Measurements from ENCODE around the gene SLC6A7.
"Not testable (repeated sequence)": the region's sequence is repeated elsewhere in the genome, so short reads cannot be mapped to it uniquely, and the experiment has no call there.

Gene SLC6A7

GRCh38 chr5:150244209-150244608 lies 54.3 kb downstream of the SLC6A7 start:
- DNase-seq (ENCODE audit: low read depth): no peak

GRCh38 chr5:150245111-150245789 lies 55.4 kb downstream of the SLC6A7 start:
- DNase-seq (ENCODE audit: low read depth): no peak

- no peak for DNase-seq (ENCODE audit: low read depth)
Observed at GRCh38 chr5:150245808-150246207, 55.9 kb downstream of the SLC6A7 start.

GRCh38 chr5:150246429-150246828 lies 56.6 kb downstream of the SLC6A7 start:
- DNase-seq (ENCODE audit: low read depth): no peak

GRCh38 chr5:150246835-150247234 lies 57.0 kb downstream of the SLC6A7 start:
- no peak for DNase-seq (ENCODE audit: low read depth)

- DNase-seq (ENCODE audit: low read depth): no peak
Observed at GRCh38 chr5:150247726-150248125, 57.9 kb downstream of the SLC6A7 start.

- not testable (repeated sequence) for DNase-seq (ENCODE audit: low read depth)
Observed at GRCh38 chr5:150248493-150248892, 58.6 kb downstream of the SLC6A7 start.

- DNase-seq (ENCODE audit: low read depth): no peak
Observed at GRCh38 chr5:150248946-150249345, 59.1 kb downstream of the SLC6A7 start.

GRCh38 chr5:150249744-150250143 lies 59.9 kb downstream of the SLC6A7 start:
- no peak for DNase-seq (ENCODE audit: low read depth)

- no peak for DNase-seq (ENCODE audit: low read depth)
Observed at GRCh38 chr5:150251504-150251903, 61.6 kb downstream of the SLC6A7 start.

GRCh38 chr5:150252489-150252888 lies 62.6 kb downstream of the SLC6A7 start:
- no peak for DNase-seq (ENCODE audit: low read depth)

GRCh38 chr5:150253416-150254208 lies 63.8 kb downstream of the SLC6A7 start:
- DNase-seq (ENCODE audit: low read depth): no peak

GRCh38 chr5:150254363-150254762 lies 64.5 kb downstream of the SLC6A7 start:
- DNase-seq (ENCODE audit: low read depth): no peak

GRCh38 chr5:150254774-150255173 lies 64.9 kb downstream of the SLC6A7 start:
- DNase-seq (ENCODE audit: low read depth): no peak

- DNase-seq (ENCODE audit: low read depth): no peak
Observed at GRCh38 chr5:150255659-150256409, 66.0 kb downstream of the SLC6A7 start.

- DNase-seq (ENCODE audit: low read depth): no peak
Observed at GRCh38 chr5:150256410-150257064, 66.7 kb downstream of the SLC6A7 start.

GRCh38 chr5:150257424-150257823 lies 67.6 kb downstream of the SLC6A7 start:
- DNase-seq (ENCODE audit: low read depth): no peak

- DNase-seq (ENCODE audit: low read depth): no peak
Observed at GRCh38 chr5:150258130-150258529, 68.3 kb downstream of the SLC6A7 start.

All from HS-27A (cell line).